GM12864 (cell line): ENCODE results near the gene SIN3A.

ENCODE experiments used
- DNase-seq: peaks from one replicate; pipeline ENCODE4 v3.0.0-alpha.2; 2011; ENCODE audit warnings: low read depth
- H3K4me3 ChIP-seq: 2 replicates; pipeline ENCODE4 v1.5.1; 2011; ENCODE audit warnings: mild to moderate bottlenecking, low read depth, low read length, control low read depth
- CTCF ChIP-seq: IDR thresholded peaks from 2 replicates; pipeline ENCODE4 v1.5.1; 2011; ENCODE audit warnings: low read depth, mild to moderate bottlenecking, moderate library complexity, low read length, control low read depth, inconsistent platforms; ENCODE audit errors: missing control alignments

Gene SIN3A

DNA sequence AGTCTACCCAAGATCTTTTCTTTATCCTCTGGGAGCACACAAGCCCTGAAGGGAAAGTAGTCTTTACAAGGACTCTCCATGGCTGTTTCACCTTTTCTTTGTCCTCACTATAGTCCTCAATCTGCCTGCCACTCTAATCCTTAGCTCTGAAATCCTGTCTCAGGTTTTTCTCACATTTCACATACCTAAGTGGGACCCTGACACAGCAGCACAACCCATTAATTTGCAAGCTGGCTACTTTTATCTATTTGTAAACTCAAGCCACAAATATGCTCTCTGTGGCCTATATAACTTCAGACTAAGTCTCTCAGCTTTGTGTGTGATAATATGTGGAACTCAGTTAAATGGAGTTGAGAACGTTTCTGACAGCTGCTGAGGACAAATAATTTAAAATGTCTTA is 19.8 kb downstream of the SIN3A start:
- no peak overlapping the region for H3K4me3 ChIP-seq
- TF ChIP-seq CTCF = no peak
- no peak for DNase-seq

DNA sequence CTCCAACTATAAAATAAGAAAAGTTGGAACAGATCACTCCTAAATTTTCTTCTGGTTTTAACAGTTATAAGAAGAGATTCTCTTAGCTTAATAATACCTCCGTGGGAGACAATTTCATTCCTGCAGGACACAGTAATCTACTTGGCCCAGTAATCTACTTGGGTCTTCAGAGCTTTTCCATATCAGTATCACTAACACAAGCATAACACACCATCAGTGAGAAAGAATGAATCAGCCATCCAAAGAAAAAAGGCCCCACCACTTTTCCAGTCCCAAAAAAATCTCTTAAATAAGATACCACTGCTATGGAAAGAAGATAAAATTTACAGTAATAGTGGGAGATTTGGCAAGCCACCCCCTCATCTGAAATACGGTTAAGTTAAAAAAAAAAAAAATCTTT is 20.2 kb downstream of the SIN3A start:
- no peak for TF ChIP-seq CTCF
- no peak for DNase-seq
- H3K4me3 ChIP-seq = no peak overlapping the region

DNA sequence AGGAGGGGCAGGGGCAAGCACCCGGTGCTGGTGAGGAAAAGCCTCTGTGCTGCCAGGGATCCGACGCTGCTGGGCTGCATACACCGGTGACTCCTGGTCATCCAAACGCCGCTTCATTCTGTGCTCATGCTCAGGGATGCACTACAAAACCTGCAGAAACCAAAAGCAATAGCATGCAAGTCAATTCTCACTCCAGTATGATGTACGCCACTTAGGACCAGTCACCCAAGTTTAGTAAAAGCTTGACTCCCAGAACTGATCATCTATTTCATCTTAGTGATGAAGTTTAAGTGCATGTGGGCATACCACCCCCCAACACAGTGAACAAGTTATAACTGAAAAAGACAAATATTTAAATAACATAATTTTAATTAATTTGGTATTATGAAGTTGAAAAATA is 21.2 kb downstream of the SIN3A start:
- no peak overlapping the region for H3K4me3 ChIP-seq
- no peak for DNase-seq
- no peak for TF ChIP-seq CTCF

DNA sequence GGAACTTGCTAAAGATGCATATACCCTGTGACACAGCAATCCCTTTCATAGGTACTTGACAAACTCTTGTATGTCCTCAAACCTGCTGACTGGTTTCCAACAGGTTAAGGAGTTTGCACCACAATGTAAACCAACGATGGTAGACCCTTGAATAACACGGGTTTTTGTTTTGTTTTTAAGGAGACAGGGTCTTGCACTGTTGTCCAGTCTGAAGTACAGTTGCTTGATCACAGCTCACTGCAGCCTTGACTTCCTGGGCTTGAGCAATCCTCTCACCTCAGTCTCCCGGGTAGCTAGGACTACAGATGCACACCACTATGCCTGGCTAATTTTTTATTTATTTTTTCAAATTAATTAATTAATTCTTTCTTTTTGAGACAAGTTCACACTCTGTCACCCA is 23.3 kb downstream of the SIN3A start:
- DNase-seq = no peak
- no peak for TF ChIP-seq CTCF
- no peak overlapping the region for H3K4me3 ChIP-seq

- no peak overlapping the region for H3K4me3 ChIP-seq
- TF ChIP-seq CTCF = no peak
- DNase-seq = no peak
These were observed 25.5 kb downstream of the SIN3A start for GRCh38 chr15:75425966-75426500.

GRCh38 chr15:75422554-75422953 is 28.9 kb downstream of the SIN3A start:
- H3K4me3 ChIP-seq = no peak overlapping the region
- no peak for DNase-seq
- no peak for TF ChIP-seq CTCF

- no peak for DNase-seq
- H3K4me3 ChIP-seq = no peak overlapping the region
These were observed 30.8 kb downstream of the SIN3A start for GRCh38 chr15:75420698-75421097.

More at GRCh38 chr15:75420698-75421097, 30.8 kb downstream of the SIN3A start:
- TF ChIP-seq CTCF = no peak
